AG09309 (cell line): Measurements from ENCODE around the gene PCDHA13.
A peak's percentile ranks its signal among the peaks of the same experiment; 100 is the strongest.

ENCODE experiments used
- DNase-seq: peaks from one replicate; pipeline ENCODE4 v3.0.0-alpha.2; 2010; ENCODE audit warnings: low read depth
- H3K4me3 ChIP-seq: 2 replicates; pipeline ENCODE4 v1.5.1; 2011; ENCODE audit warnings: mild to moderate bottlenecking, low read depth, low read length, moderate library complexity; ENCODE audit not compliant: control insufficient read depth
- TF ChIP-seq, protein P1 (sequence below): IDR thresholded peaks from 2 replicates; pipeline ENCODE4 v1.5.1; 2011; ENCODE audit warnings: mild to moderate bottlenecking, low read depth, low read length, inconsistent platforms; ENCODE audit not compliant: insufficient read depth, control insufficient read depth; ENCODE audit errors: missing control alignments

Gene PCDHA13

DNA sequence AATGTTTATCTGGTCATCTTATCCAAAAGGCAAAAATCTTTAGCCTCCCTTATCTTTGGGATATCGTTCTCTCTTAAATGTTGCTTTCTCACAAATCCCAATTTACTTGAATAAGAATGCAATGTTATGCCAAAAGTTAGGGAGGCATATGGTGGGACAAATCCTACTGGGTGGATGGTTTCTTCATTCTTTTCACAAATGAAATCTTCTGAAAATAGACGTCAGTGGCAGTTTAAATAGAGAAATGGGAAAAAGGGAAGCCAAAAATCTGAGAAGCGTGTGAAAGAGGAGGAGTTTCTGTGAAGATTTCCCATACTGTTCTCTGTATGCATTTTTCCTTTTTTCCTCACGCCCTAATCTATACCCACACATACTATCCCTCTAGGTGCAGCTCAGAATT lies 41.7 kb downstream of the PCDHA13 start:
- TF ChIP-seq, protein P1, sequence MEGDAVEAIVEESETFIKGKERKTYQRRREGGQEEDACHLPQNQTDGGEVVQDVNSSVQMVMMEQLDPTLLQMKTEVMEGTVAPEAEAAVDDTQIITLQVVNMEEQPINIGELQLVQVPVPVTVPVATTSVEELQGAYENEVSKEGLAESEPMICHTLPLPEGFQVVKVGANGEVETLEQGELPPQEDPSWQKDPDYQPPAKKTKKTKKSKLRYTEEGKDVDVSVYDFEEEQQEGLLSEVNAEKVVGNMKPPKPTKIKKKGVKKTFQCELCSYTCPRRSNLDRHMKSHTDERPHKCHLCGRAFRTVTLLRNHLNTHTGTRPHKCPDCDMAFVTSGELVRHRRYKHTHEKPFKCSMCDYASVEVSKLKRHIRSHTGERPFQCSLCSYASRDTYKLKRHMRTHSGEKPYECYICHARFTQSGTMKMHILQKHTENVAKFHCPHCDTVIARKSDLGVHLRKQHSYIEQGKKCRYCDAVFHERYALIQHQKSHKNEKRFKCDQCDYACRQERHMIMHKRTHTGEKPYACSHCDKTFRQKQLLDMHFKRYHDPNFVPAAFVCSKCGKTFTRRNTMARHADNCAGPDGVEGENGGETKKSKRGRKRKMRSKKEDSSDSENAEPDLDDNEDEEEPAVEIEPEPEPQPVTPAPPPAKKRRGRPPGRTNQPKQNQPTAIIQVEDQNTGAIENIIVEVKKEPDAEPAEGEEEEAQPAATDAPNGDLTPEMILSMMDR: no peak
- no peak for DNase-seq

GRCh38 chr5:140925806-140926442 lies 44.0 kb downstream of the PCDHA13 start, which contains the start of gene PCDHAC1:
Gene PCDHAC1 (plus strand): TSS chr5:140926299. CDS start chr5:140926893, 594 bp downstream.
- peak within 1 kb of the TSS; percentile 36 for H3K4me3 ChIP-seq
- no peak for DNase-seq
- TF ChIP-seq, protein P1: no peak

More for the DNA sequence above, 41.7 kb downstream of the PCDHA13 start:
- H3K4me3 ChIP-seq: no peak overlapping the region

GRCh38 chr5:140926443-140927227 lies 44.7 kb downstream of the PCDHA13 start:
- TF ChIP-seq, protein P1: peak; percentile 49
- H3K4me3 ChIP-seq: peak overlapping the region; percentile 36
- no peak for DNase-seq

GRCh38 chr5:140927228-140927573 lies 45.3 kb downstream of the PCDHA13 start:
- H3K4me3 ChIP-seq: peak overlapping the region; percentile 36
- TF ChIP-seq, protein P1: no peak
- no peak for DNase-seq
